AG09319 (cell line): ENCODE data around the gene MAGEL2.
A peak's percentile ranks its signal among the peaks of the same experiment; 100 is the strongest.

ENCODE experiments used
- DNase-seq: peaks from one replicate; pipeline ENCODE4 v3.0.0-alpha.2; 2010; ENCODE audit warnings: low read depth; ENCODE audit errors: extremely low read depth
- CTCF ChIP-seq: IDR thresholded peaks from 2 replicates; pipeline ENCODE4 v1.5.1; 2011; ENCODE audit warnings: low read depth, mild to moderate bottlenecking, inconsistent platforms, low read length, moderate library complexity

Gene MAGEL2

DNA sequence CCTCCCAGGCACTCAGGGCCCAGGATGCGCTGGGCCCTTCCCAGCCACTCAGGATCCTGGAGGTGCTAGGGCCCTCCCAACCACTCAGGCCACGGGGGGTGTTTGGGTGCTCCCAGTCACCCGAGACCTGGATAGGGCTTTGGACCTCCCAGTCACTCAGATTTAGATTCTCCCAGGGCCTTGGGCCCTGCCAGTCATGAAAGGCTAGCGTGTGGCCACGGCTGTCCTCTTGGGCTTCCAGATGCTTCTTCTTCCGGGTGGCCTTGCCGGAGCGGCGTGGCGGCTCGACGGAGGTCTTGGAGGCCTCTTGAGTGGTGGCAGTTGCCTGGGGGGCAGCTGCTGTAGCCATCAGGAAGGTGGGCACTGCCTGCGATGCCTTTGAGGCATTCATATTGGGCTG lies 2.8 kb downstream of the MAGEL2 start:
- no peak for DNase-seq
- no peak for TF ChIP-seq CTCF

- DNase-seq = no peak
- peak; percentile 76 for TF ChIP-seq CTCF
Measured at GRCh38 chr15:23642413-23643044, 5.1 kb downstream of the MAGEL2 start.

DNA sequence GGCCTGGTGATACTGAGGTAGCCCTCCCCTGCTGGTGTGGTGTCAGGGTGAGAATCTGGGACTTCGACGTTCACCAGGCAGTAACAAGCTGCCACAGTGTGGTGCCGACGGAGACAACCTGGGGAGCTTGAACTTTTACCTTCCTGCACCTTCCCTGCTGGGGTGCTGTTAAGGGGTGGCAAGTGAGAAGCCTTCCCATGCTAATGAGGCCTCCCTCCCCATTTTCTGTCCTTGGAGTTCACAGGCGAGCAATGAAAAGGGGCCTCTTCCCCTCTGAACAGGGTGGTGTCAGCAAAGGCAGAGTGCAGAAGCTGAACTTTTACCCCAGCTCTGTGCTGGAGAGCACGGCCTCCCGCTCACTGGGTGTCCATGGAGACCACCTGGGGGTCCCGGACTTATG lies 13.5 kb downstream of the MAGEL2 start:
- no peak for TF ChIP-seq CTCF
- no peak for DNase-seq

GRCh38 chr15:23629234-23629805 lies 18.3 kb downstream of the MAGEL2 start:
- DNase-seq = no peak
- peak; percentile 27 for TF ChIP-seq CTCF

DNA sequence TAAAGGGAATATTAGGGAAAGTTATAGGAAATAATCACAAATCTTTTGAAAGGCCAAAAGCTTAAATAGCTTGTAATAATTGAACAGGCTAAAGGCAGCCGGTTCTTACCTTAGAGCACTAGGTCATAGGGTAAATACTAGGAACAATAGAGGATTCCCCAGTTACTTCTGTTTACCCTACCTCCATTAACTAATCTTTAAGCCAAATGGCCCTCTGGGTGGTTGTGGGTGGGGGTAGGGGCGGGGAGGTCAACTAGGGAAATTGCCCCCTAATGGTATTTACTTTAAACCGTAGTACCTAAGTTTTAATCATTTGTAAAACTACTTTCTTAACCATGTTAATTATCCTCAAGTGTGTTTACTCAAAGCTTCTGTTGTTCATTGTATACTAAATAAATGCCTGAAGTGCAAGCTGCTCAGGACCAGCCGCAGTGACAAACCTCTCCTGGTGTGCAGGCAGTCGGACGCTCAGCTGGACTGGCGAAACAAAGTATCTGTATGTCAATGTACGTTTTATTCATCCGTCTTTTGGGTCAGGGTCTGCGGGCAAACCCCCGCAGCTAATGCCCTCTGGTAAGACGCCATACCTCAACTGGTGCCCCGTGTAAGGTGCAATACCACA lies 18.9 kb downstream of the MAGEL2 start:
- no peak for DNase-seq
- TF ChIP-seq CTCF = no peak

DNA sequence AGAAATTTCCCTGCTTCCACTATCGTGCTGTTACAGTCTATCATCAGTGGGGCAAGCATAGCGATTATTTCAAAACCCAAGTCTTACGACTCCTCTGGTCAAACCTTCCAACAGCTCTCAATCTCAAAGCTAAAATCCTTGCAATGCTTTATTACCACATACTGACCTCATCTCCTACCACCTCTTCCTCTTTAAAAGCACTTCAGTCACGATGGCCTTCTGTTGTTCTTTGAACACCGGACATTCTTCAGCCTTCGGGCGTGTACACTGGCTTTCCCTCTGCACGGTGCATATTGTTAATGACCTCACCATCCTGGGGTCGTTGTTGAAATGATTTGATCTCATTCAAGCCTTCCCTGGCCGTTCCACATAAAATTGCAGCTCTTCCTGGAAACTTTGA lies 31.1 kb downstream of the MAGEL2 start:
- TF ChIP-seq CTCF = no peak
- DNase-seq = no peak

DNA sequence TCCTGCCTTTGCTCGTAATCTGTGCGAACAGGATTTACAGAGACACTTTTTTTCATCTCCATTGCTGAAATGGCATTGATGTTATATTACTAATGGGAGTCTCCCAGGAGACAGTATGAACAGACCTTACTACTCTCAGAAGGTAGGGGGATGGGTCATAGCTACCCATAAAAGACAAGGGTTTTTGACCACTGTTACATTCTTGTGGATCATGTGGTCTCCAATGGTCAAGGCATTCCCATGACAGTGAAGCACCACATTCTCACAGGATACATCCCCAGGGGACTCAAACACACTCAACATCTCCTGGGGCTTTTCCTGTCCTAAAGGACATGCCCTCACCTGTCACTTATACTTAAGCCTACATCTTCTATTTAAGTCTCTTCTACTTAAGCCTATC lies 41.4 kb downstream of the MAGEL2 start:
- DNase-seq = no peak
- TF ChIP-seq CTCF = no peak
